PC-9 (cell line): Measurements from ENCODE around the gene PSMD3. TPM values are rescaled to one million over a fixed set of nuclear protein-coding genes. Genes with fewer than 3 reads are reported as not detected.
"Not testable (repeated sequence)": the region's sequence is repeated elsewhere in the genome, so short reads cannot be mapped to it uniquely, and the experiment has no call there.

Source experiments
- BruUV-seq: library from RNA; stranded (reverse); fragments of 400-500 nt; replicated peaks from 2 replicates; lab custom pipeline; 2021; lab: Mats Ljungman, UMichigan
- CTCF ChIA-PET: fragments of 300-600 bp; sonication (Branson Sonifier 250); formaldehyde crosslinking; loops from one replicate; lab custom pipeline; 2022; ENCODE audit warnings: antibody characterized with exemption; lab: Charles Lee
- POLR2A ChIA-PET: fragments of 300-600 bp; sonication (Branson Sonifier 250); formaldehyde crosslinking; loops from one replicate; lab custom pipeline; 2022; ENCODE audit warnings: antibody characterized with exemption; ENCODE audit not compliant: unreplicated experiment; lab: Charles Lee
- DNase-seq, 2 experiments: peaks; one replicate each; pipeline versions ENCODE4 v3.0.0 to v3.0.0-alpha.2; 2015 to 2022; ENCODE audit warnings: mixed read lengths in 1 of 2
- H2AFZ ChIP-seq: fragments of 200-600 bp; sonication (generic); 2 replicates; pipeline ENCODE4 v1.8.1; 2017; ENCODE audit warnings: antibody characterized with exemption
- H3F3A ChIP-seq: fragments of 200-600 bp; sonication (generic); 2 replicates; pipeline ENCODE4 v1.8.1; 2017; ENCODE audit warnings: antibody characterized with exemption, mild to moderate bottlenecking, low read depth; ENCODE audit not compliant: insufficient read depth
- H3K27ac ChIP-seq: fragments of 200-600 bp; sonication (generic); 2 replicates; pipeline ENCODE4 v1.6.1; 2016; ENCODE audit warnings: mixed run types
- H3K27me3 ChIP-seq: fragments of 200-600 bp; sonication (generic); 2 replicates; pipeline ENCODE4 v1.6.1; 2016; ENCODE audit warnings: low read depth, mixed run types; ENCODE audit not compliant: insufficient read depth
- H3K36me3 ChIP-seq: fragments of 200-600 bp; sonication (generic); 2 replicates; pipeline ENCODE4 v1.6.1; 2016; ENCODE audit warnings: low read depth, mixed run types
- H3K4me1 ChIP-seq: fragments of 200-600 bp; sonication (generic); replicated peaks from 2 replicates; pipeline ENCODE4 v1.6.1; 2016; ENCODE audit warnings: mixed run types; ENCODE audit not compliant: insufficient read depth
- H3K4me2 ChIP-seq: fragments of 200-600 bp; sonication (generic); 2 replicates; pipeline ENCODE4 v1.6.1; 2017; ENCODE audit warnings: mixed run types
- H3K4me3 ChIP-seq: fragments of 200-600 bp; sonication (generic); 2 replicates; pipeline ENCODE4 v1.6.1; 2016; ENCODE audit warnings: mixed run types
- H3K79me2 ChIP-seq: fragments of 200-600 bp; sonication (generic); 2 replicates; pipeline ENCODE4 v1.6.1; 2017; ENCODE audit warnings: low read depth, mixed run types
- H3K9me2 ChIP-seq: fragments of 200-600 bp; sonication (generic); 2 replicates; pipeline ENCODE4 v1.8.1; 2017; ENCODE audit warnings: mild to moderate bottlenecking; ENCODE audit not compliant: insufficient read depth
- H3K9me3 ChIP-seq: fragments of 200-600 bp; sonication (generic); 2 replicates; pipeline ENCODE4 v1.8.1; 2016; ENCODE audit warnings: low read depth; ENCODE audit not compliant: insufficient read depth
- H4K20me1 ChIP-seq: fragments of 200-600 bp; sonication (generic); 2 replicates; pipeline ENCODE4 v1.8.1; 2017; ENCODE audit not compliant: insufficient read depth
- CTCF ChIP-seq: fragments of 200-600 bp; sonication (generic); conservative IDR thresholded peaks from 2 replicates; pipeline ENCODE4 v1.6.1; 2017; ENCODE audit warnings: mixed run types, antibody characterized with exemption, mild to moderate bottlenecking, moderate library complexity
- EZH2 ChIP-seq: fragments of 200-600 bp; sonication (generic); IDR thresholded peaks from 2 replicates; pipeline ENCODE4 v1.8.0; 2017; ENCODE audit warnings: antibody characterized with exemption, low read depth
- intact Hi-C: fragments of 100-400 bp; cut with micrococcal nuclease; formaldehyde crosslinking; loops from one replicate; pipeline ENCODE4 v1.10.0; 2022; ENCODE audit not compliant: unreplicated experiment
- total RNA-seq: library from RNA; stranded (reverse); gene quantifications from 2 replicates; pipeline ENCODE4 v1.2.3, GENCODE V29; 2021

The PSMD3 gene
- total RNA-seq, 1 experiment from 2014 or later, result 130 TPM

DNA sequence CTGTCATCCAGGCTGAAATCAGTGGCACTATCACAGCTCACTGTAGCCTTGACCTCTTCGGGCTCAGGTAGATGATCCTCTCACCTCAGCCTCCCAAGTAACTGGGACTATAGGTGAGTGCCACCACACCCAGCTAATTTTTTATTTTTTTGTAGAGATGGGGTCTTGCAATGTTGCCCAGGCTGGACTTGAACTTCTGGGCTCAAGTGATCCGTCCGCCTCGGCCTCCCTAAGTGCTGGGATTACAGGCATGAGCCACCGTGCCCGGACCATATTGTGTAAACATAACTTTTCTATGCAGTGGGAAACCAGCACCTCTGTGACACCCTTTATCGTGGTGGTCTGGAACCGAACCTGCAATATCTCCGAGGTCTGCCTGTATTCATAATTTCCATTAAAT is 23.5 kb downstream of the PSMD3 start:
- H3K27ac ChIP-seq, result no peak overlapping the region
- H3K4me1 ChIP-seq, result no peaks in the 10 kb centered on the region
- H3K27me3 ChIP-seq, result no peaks in the 10 kb centered on the region
- CTCF ChIA-PET, result no interaction called here
- no TSS peak for BruUV-seq
- POLR2A ChIA-PET, result no interaction called here
- H3K79me2 ChIP-seq, result no peaks in the 10 kb centered on the region
- TF ChIP-seq CTCF, result no peak
- TF ChIP-seq EZH2, result no peak
- no peak overlapping the region for H3K4me3 ChIP-seq
- no peak overlapping the region for H2AFZ ChIP-seq
- no peaks in the 10 kb centered on the region; the same call in 1 of the 2 replicates for H3F3A ChIP-seq
- intact Hi-C loops, result no loop called here
- H4K20me1 ChIP-seq, result no peaks in the 10 kb centered on the region
- H3K36me3 ChIP-seq, result no peaks in the 10 kb centered on the region
- no peaks in the 10 kb centered on the region for H3K9me3 ChIP-seq
- H3K4me2 ChIP-seq, result no peak overlapping the region
- no peak for DNase-seq
- no peaks in the 10 kb centered on the region for H3K9me2 ChIP-seq

DNA sequence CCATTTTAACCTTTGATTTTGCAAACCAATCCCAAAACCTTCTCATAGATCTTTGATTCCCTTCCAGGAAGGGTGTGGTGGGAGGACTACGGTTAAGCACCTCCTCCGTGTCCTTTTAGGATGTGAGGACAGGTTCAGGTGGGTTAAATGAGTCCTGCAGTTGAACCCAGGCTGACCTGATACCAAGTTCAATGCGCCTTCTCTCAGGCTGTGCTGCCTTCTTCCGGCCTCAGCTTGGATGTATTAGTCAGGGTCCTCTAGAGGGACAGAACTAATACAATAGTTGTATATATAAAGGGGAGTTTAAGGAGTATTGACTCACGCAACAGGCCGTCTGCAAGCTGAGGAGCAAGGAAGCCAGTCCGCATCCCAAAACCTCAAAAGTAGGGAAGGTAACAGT is 24.1 kb downstream of the PSMD3 start:
- TF ChIP-seq CTCF (no peak), EZH2 (no peak)
- Histone ChIP-seq H3K27me3 (no peaks in the 10 kb centered on the region), H3F3A (no peaks in the 10 kb centered on the region), H4K20me1 (no peaks in the 10 kb centered on the region), H3K9me2 (no peaks in the 10 kb centered on the region), H3K4me3 (no peak overlapping the region), H3K27ac (no peak overlapping the region), H3K36me3 (no peaks in the 10 kb centered on the region), H3K79me2 (no peaks in the 10 kb centered on the region), H3K4me1 (no peaks in the 10 kb centered on the region), H3K4me2 (no peak overlapping the region), H2AFZ (no peak overlapping the region), H3K9me3 (no peaks in the 10 kb centered on the region)
- no peak for DNase-seq
- BruUV-seq, result no TSS peak
- intact Hi-C loops, result no loop called here
- ChIA-PET POLR2A (no interaction called here), CTCF (no interaction called here)

- H3K9me2 ChIP-seq, result no peaks in the 10 kb centered on the region
- POLR2A ChIA-PET, result no interaction called here
Measured at GRCh38 chr17:40005520-40005919, 24.9 kb downstream of the PSMD3 start.

DNA sequence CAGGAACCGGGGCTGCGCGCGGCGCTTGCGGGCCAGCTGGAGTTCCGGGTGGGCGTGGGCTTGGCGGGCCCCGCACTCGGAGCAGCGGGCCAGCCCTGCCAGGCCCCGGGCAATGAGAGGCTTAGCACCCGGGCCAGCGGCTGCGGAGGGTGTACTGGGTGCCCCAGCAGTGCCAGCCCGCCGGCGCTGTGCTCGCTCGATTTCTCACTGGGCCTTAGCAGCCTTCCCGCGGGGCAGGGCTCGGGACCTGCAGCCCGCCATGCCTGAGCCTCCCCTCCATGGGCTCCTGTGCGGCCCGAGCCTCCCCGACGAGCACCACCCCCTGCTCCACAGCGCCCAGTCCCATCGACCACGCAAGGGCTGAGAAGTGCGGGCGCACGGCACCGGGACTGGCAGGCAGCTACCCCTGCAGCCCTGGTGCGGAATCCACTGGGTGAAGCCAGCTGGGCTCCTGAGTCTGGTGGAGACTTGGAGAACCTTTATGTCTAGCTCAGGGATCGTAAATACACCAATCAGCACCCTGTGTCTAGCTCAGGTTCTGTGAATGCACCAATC is 30.4 kb downstream of the PSMD3 start:
- H3K4me3 ChIP-seq, H2AFZ ChIP-seq, H3K79me2 ChIP-seq, H3K27ac ChIP-seq, BruUV-seq, H3K9me3 ChIP-seq, DNase-seq, H3K27me3 ChIP-seq, H4K20me1 ChIP-seq, H3K4me2 ChIP-seq, H3K9me2 ChIP-seq, POLR2A ChIA-PET, H3F3A ChIP-seq, intact Hi-C loops, H3K36me3 ChIP-seq: not testable (repeated sequence)
- CTCF ChIA-PET, result interaction anchor here (1.2 kb wide), 1 partner anchor 15 kb away, joined by 3 read pairs; no protein-coding TSS in a partner anchor
- H3K4me1 ChIP-seq, result peaks cover 14% of the 10 kb centered on the region

More at GRCh38 chr17:40005520-40005919, 24.9 kb downstream of the PSMD3 start:
- H3K9me3 ChIP-seq, result no peaks in the 10 kb centered on the region
- CTCF ChIA-PET, result no interaction called here
- no peak overlapping the region for H3K4me3 ChIP-seq
- BruUV-seq, result no TSS peak
- no peaks in the 10 kb centered on the region for H4K20me1 ChIP-seq
- TF ChIP-seq CTCF, result no peak
- TF ChIP-seq EZH2, result no peak
- intact Hi-C loops, result no loop called here
- H3K27ac ChIP-seq, result no peak overlapping the region
- no peaks in the 10 kb centered on the region for H3K79me2 ChIP-seq
- peaks cover 6% of the 10 kb centered on the region; the same call in 1 of the 2 replicates for H3F3A ChIP-seq
- DNase-seq, result no peak
- no peak overlapping the region for H3K4me2 ChIP-seq
- no peaks in the 10 kb centered on the region for H3K36me3 ChIP-seq
- H3K4me1 ChIP-seq, result peaks cover 5% of the 10 kb centered on the region
- no peaks in the 10 kb centered on the region for H3K27me3 ChIP-seq
- H2AFZ ChIP-seq, result no peak overlapping the region

DNA sequence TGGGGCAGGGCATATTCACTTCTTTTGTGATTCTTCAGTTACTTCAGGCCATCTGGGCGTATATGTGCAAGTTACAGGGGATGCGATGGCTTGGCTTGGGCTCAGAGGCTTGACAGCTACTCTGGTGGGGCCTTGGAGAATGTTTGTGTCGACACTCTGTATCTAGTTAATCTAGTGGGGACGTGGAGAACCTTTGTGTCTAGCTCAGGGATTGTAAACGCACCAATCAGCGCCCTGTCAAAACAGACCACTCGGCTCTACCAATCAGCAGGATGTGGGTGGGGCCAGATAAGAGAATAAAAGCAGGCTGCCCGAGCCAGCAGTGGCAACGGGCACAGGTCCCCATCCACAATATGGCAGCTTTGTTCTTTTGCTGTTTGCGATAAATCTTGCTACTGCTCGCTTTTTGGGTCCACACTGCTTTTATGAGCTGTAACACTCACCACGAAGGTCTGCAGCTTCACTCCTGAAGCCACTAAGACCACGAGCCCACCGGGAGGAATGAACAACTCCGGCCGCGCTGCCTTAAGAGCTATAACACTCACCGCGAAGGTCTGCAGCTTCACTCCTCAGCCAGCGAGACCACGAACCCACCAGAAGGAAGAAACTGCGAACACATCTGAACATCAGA is 31.5 kb downstream of the PSMD3 start:
- intact Hi-C loops, H4K20me1 ChIP-seq, H3K9me2 ChIP-seq, H3K36me3 ChIP-seq, H2AFZ ChIP-seq, H3K9me3 ChIP-seq, H3K27ac ChIP-seq, BruUV-seq, DNase-seq, H3F3A ChIP-seq, H3K27me3 ChIP-seq, H3K4me3 ChIP-seq, H3K4me2 ChIP-seq, H3K79me2 ChIP-seq: not testable (repeated sequence)
- peaks cover 14% of the 10 kb centered on the region for H3K4me1 ChIP-seq
- ChIA-PET POLR2A (interaction anchor here (0.7 kb wide), 1 partner anchor 391 kb away, joined by 4 read pairs; no protein-coding TSS in a partner anchor), CTCF (interaction anchor here (0.6 to 1.2 kb wide), 3 partner anchors 9 to 116 kb away, joined by 3 to 10 read pairs (median 6); no protein-coding TSS in a partner anchor)
